PC-3 (cell line): ENCODE data around the gene BSN.

Experiments used
- EZH2 ChIP-seq: fragments of 300-600 bp; sonication (generic); IDR thresholded peaks from one replicate; pipeline ENCODE4 v1.6.1; 2017; ENCODE audit warnings: antibody characterized with exemption, mild to moderate bottlenecking, low read length; ENCODE audit not compliant: unreplicated experiment
- EZH2phosphoT487 ChIP-seq: fragments of 300-600 bp; sonication (generic); IDR thresholded peaks from 2 replicates; pipeline ENCODE4 v1.6.1; 2018; ENCODE audit warnings: mild to moderate bottlenecking, antibody characterized with exemption, low read length, borderline replicate concordance
- TF ChIP-seq, protein P1 (sequence below): fragments of 300-600 bp; sonication (generic); conservative IDR thresholded peaks from 2 replicates; pipeline ENCODE4 v1.5.1; 2017; ENCODE audit warnings: antibody characterized with exemption, low read depth, mild to moderate bottlenecking, low read length

DNA sequence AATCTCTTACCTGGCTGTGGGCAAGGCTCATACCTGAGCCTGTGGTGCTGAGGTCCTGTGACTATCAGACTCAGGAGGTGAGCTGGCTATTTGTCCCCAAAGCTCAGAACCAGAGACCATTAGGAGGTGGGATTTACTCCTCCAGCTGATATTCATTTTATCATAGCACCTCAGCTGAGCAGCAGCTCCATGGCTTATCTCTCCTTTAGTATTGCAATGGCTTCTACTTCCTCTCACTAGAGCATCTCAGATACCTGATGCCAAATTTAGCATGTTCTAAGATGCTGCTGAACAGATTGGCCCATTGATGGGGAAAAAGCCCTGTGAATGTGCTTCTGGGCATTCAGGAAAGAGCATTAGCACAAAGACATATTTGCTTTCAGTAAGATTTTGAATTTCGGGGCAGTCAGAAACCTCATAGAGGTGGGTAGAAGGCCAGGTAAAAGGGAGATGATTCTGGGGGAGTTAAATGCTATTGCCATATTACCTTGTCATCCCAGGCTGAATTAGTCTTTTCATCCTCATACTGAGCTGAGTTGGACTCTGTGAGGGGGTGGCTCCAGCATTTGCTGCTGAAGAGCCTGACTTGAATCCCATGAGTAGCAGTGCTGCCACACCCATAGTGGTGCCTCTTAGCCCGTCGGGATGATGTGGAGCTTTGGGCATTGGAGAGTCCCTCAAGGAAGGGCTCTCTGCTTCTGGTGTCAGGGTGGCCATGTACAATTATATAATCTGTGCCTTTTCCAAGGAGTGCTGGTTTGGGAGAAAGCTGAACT, 2.4 kb downstream of the BSN start:
- TF ChIP-seq EZH2: no peak
- TF ChIP-seq, protein P1, sequence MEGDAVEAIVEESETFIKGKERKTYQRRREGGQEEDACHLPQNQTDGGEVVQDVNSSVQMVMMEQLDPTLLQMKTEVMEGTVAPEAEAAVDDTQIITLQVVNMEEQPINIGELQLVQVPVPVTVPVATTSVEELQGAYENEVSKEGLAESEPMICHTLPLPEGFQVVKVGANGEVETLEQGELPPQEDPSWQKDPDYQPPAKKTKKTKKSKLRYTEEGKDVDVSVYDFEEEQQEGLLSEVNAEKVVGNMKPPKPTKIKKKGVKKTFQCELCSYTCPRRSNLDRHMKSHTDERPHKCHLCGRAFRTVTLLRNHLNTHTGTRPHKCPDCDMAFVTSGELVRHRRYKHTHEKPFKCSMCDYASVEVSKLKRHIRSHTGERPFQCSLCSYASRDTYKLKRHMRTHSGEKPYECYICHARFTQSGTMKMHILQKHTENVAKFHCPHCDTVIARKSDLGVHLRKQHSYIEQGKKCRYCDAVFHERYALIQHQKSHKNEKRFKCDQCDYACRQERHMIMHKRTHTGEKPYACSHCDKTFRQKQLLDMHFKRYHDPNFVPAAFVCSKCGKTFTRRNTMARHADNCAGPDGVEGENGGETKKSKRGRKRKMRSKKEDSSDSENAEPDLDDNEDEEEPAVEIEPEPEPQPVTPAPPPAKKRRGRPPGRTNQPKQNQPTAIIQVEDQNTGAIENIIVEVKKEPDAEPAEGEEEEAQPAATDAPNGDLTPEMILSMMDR: no peak
- TF ChIP-seq EZH2phosphoT487: no peak
